Pons (tissue), 1 donor: ENCODE results near the gene SPDYE2B.
"Not testable (repeated sequence)": the region's sequence is repeated elsewhere in the genome, so short reads cannot be mapped to it uniquely, and the experiment has no call there.

Source experiments
- DNase-seq: peaks from one replicate; pipeline ENCODE4 v3.0.0-alpha.2; 2016; ENCODE audit warnings: low spot score

Gene SPDYE2B

GRCh38 chr7:102698962-102699750 is 49.0 kb downstream of the SPDYE2B start:
- not testable (repeated sequence) for DNase-seq
